Measurements from ENCODE around the gene BCAS3.

The BCAS3 gene

GRCh38 chr17:61291451-61292285 is 614.0 kb downstream of the BCAS3 start:
- no peak for TF ChIP-seq GATA2 (IDR thresholded peaks at IDR 0.05; ENCODE audit: low read depth, low read length)
- TF ChIP-seq GATA3 (IDR thresholded peaks at IDR 0.05; ENCODE audit: low read depth, low read length) = no peak

- TF ChIP-seq GATA3 (IDR thresholded peaks at IDR 0.05; ENCODE audit: low read depth, low read length) (no peak), GATA2 (IDR thresholded peaks at IDR 0.05; ENCODE audit: low read depth, low read length) (no peak)
Measured at GRCh38 chr17:61294286-61294685, 616.6 kb downstream of the BCAS3 start.

- TF ChIP-seq GATA2 (IDR thresholded peaks at IDR 0.05; ENCODE audit: low read depth, low read length) (no peak), GATA3 (IDR thresholded peaks at IDR 0.05; ENCODE audit: low read depth, low read length) (no peak)
Measured at GRCh38 chr17:61294777-61295176, 617.1 kb downstream of the BCAS3 start.

GRCh38 chr17:61296058-61296457 is 618.4 kb downstream of the BCAS3 start:
- TF ChIP-seq GATA2 (IDR thresholded peaks at IDR 0.05; ENCODE audit: low read depth, low read length) (no peak), GATA3 (IDR thresholded peaks at IDR 0.05; ENCODE audit: low read depth, low read length) (no peak)

- TF ChIP-seq GATA3 (IDR thresholded peaks at IDR 0.05; ENCODE audit: low read depth, low read length) (no peak), GATA2 (IDR thresholded peaks at IDR 0.05; ENCODE audit: low read depth, low read length) (no peak)
Measured at GRCh38 chr17:61299517-61300513, 622.2 kb downstream of the BCAS3 start.

GRCh38 chr17:61302953-61303816 is 625.5 kb downstream of the BCAS3 start:
- TF ChIP-seq GATA3 (IDR thresholded peaks at IDR 0.05; ENCODE audit: low read depth, low read length) (no peak), GATA2 (IDR thresholded peaks at IDR 0.05; ENCODE audit: low read depth, low read length) (no peak)

- TF ChIP-seq GATA3 (IDR thresholded peaks at IDR 0.05; ENCODE audit: low read depth, low read length) = no peak
- no peak for TF ChIP-seq GATA2 (IDR thresholded peaks at IDR 0.05; ENCODE audit: low read depth, low read length)
Measured at GRCh38 chr17:61303817-61304096, 626.1 kb downstream of the BCAS3 start.

- TF ChIP-seq GATA3 (IDR thresholded peaks at IDR 0.05; ENCODE audit: low read depth, low read length) (no peak), GATA2 (IDR thresholded peaks at IDR 0.05; ENCODE audit: low read depth, low read length) (no peak)
Measured at GRCh38 chr17:61305024-61305423, 627.4 kb downstream of the BCAS3 start.

- TF ChIP-seq GATA2 (IDR thresholded peaks at IDR 0.05; ENCODE audit: low read depth, low read length) (no peak), GATA3 (IDR thresholded peaks at IDR 0.05; ENCODE audit: low read depth, low read length) (no peak)
Measured at GRCh38 chr17:61306003-61306402, 628.4 kb downstream of the BCAS3 start.

GRCh38 chr17:61307905-61308886 is 630.5 kb downstream of the BCAS3 start:
- no peak for TF ChIP-seq GATA3 (IDR thresholded peaks at IDR 0.05; ENCODE audit: low read depth, low read length)
- TF ChIP-seq GATA2 (IDR thresholded peaks at IDR 0.05; ENCODE audit: low read depth, low read length) = no peak

- TF ChIP-seq GATA2 (IDR thresholded peaks at IDR 0.05; ENCODE audit: low read depth, low read length) = no peak
- no peak for TF ChIP-seq GATA3 (IDR thresholded peaks at IDR 0.05; ENCODE audit: low read depth, low read length)
Measured at GRCh38 chr17:61309362-61310256, 632.0 kb downstream of the BCAS3 start.

- TF ChIP-seq GATA2 (IDR thresholded peaks at IDR 0.05; ENCODE audit: low read depth, low read length) (no peak), GATA3 (IDR thresholded peaks at IDR 0.05; ENCODE audit: low read depth, low read length) (no peak)
Measured at GRCh38 chr17:61310590-61310989, 632.9 kb downstream of the BCAS3 start.

Data from SH-SY5Y (cell line).